ENCODE data around the gene PPM1D.
"Not testable (repeated sequence)": the region's sequence is repeated elsewhere in the genome, so short reads cannot be mapped to it uniquely, and the experiment has no call there.

The PPM1D gene

DNA sequence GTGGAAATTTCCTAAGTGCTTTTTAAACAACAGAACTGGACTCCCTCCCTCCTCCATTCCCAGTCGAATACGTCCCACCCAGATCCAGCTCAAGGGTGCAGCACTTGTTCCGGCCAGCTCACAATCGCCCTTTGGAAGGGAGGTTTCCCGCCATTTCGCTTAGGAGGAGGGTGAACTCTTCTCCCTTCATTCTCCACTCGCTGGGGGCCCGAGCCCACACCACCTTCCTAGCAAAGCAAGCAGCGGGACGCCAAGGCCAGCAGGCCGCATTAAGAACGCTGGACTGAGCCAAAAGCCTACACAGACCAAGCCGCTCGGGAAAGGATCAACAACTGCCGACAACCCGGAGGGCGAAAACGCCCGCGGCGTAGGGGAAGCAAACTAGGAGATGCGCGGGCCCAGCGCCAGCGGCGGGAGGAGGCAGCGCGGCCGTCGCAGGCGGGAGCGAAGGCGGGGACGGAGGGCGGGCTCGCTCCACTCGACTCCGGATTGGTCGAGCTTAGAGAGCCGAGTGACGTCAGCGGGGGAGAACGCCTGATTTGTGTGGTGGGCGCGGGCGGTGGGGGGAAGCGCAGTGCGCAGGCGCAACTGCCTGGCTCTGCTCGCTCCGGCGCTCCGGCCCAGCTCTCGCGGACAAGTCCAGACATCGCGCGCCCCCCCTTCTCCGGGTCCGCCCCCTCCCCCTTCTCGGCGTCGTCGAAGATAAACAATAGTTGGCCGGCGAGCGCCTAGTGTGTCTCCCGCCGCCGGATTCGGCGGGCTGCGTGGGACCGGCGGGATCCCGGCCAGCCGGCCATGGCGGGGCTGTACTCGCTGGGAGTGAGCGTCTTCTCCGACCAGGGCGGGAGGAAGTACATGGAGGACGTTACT lies at the start of gene PPM1D:
PPM1D (plus strand) TSS at position 574 of the 870 bp plus-strand sequence; CDS start at position 796, 222 bp downstream.
- in situ Hi-C loops (cut with MboI; ENCODE audit: low sequenced_read_pairs): no loop called here

- in situ Hi-C loops (cut with MboI; ENCODE audit: low sequenced_read_pairs): not testable (repeated sequence)
Observed at GRCh38 chr17:60552255-60552654, 47.7 kb upstream of the PPM1D start.

- in situ Hi-C loops (cut with MboI; ENCODE audit: low sequenced_read_pairs): no loop called here
Observed at GRCh38 chr17:60554377-60554788, 45.6 kb upstream of the PPM1D start.

GRCh38 chr17:60555786-60556185 lies 44.2 kb upstream of the PPM1D start:
- in situ Hi-C loops (cut with MboI; ENCODE audit: low sequenced_read_pairs): no loop called here

- in situ Hi-C loops (cut with MboI; ENCODE audit: low sequenced_read_pairs): no loop called here
Observed at GRCh38 chr17:60557805-60558204, 42.2 kb upstream of the PPM1D start.

GRCh38 chr17:60559659-60559994 lies 40.4 kb upstream of the PPM1D start:
- in situ Hi-C loops (cut with MboI; ENCODE audit: low sequenced_read_pairs): no loop called here

DNA sequence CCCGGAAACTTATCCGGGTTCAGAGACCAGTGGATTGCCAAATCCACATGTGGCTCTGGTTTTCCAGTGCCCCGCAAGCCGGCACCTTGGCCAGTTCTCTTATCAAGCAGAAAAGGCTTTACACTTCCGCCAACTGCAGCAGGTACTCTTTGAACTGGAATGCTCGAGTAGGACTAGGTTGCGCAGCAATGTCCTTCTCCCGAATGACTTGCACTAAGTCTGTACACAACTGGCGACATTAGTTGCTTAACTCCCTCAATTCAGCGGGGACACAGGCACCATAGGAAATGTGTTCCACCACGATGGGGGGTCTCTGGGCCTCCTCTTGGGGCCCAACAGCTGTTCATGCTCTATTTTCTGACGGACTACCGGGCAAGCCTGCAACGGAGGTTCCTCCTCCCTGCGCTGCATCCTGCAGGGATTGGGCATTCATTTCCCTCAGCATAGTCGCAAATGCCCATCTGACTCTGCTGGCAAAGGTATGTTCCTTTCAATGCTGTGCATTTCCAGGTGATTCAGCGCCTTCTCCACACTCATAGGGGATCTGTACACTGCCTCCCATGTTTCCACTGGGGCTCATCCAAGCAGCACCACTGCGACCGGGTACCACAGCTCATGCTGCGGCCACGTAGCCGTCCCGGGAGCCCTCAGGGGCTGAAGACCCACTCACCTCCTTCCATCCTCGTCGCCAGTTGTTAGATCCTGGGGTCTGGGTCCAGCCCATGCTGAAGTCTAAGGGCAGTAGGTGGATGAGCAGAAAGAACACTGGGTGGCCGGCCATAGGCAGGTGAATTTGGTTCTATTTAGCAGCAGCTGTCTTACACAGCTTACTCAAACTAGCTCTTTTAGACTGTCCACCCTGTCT lies 39.8 kb upstream of the PPM1D start:
- in situ Hi-C loops (cut with MboI; ENCODE audit: low sequenced_read_pairs): no loop called here

DNA sequence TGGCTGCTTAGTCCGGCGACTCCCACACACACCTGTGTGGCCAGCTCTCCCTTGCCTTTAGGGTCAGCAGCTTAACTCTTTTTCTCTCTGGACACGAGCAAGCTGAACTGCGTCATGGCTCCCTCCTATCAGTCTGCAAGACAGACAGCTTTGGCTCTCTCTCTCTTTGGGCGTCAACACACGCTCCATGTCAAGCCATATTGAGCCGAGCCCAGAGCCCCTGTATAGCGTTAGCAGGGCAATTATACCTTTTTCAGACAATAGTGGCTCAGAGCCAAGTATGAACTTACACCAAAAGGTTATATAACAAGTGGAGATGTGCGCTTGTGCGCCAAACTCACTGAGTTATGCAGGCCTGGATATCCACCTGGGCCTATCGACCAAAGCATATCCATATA lies 39.1 kb upstream of the PPM1D start:
- in situ Hi-C loops (cut with MboI; ENCODE audit: low sequenced_read_pairs): no loop called here

DNA sequence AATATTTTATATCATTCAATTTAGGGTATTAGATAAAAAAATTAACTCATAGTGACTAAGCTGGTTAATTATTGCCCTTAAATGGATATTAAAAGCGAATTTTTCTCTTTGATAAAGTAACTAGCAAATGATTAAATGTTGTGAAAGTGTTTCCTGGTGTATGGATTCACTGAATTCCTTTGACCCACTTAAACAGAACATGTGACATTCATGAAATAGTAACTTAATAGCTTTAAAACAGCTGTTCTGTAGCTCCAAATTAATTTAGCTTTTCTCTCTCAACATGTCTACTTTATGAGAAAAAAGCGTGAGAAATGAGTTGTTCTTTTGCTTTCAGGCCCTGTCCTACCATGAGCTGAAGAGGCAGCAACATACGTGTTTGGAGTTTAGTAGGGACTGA lies 37.6 kb upstream of the PPM1D start:
- in situ Hi-C loops (cut with MboI; ENCODE audit: low sequenced_read_pairs): no loop called here

GRCh38 chr17:60563743-60564142 lies 36.2 kb upstream of the PPM1D start:
- in situ Hi-C loops (cut with MboI; ENCODE audit: low sequenced_read_pairs): no loop called here

DNA sequence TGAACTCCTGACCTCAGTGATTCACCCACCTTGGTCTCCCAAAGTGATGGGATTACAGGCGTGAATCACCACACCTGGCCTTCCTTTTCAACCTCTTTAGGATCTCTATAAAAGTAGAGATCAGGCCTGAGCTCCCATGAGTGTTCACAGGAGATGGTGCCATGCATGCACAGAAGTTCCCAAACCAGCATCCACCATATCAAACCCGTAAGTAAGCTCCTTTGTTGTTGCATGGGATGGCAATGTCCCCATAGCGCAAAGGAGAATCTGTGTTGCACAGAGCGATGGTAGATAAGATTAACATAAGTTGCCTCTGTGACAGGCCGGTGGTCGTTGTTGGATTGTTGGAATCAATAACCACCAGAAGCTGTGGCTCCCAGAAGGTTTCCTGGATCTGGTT lies 34.8 kb upstream of the PPM1D start:
- in situ Hi-C loops (cut with MboI; ENCODE audit: low sequenced_read_pairs): no loop called here

DNA sequence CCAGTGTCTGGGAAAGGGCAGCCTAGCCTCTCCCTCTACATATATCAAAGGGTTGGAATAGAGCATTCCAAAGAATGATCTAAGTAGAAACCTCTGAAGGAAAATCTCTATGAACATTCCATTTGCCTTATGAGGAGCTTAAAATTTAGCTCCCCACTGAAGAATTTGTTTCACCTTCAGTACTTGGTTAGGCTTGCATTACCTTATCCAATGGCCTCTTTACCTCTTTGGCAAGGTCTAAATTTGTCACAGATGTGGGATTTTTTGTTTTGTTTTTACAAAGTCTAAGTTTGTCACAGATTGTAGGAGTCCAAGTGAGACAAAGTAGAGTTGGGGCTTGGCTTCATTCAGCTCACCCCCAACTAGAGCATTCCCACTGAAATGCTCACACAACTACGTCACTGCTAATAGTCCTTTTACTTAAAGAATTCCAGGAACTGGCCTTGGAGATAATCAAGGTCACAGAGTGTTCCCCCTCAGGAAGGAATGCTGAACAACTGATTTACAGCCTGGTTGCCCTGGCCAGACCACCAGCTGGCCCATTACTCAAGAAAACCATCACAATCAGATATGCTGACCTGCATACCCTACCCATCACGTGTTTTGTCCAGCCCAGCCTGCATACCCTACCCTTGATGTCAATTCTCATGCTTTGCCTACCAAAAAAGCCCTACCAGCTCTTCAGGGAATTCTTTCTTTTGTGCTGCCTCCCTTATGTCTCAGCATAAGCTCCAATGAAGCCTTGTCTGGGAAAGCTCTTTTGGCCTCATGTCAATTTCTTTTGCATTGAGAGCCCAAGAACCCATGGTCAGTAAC lies 26.5 kb upstream of the PPM1D start:
- in situ Hi-C loops (cut with MboI; ENCODE audit: low sequenced_read_pairs): no loop called here

DNA sequence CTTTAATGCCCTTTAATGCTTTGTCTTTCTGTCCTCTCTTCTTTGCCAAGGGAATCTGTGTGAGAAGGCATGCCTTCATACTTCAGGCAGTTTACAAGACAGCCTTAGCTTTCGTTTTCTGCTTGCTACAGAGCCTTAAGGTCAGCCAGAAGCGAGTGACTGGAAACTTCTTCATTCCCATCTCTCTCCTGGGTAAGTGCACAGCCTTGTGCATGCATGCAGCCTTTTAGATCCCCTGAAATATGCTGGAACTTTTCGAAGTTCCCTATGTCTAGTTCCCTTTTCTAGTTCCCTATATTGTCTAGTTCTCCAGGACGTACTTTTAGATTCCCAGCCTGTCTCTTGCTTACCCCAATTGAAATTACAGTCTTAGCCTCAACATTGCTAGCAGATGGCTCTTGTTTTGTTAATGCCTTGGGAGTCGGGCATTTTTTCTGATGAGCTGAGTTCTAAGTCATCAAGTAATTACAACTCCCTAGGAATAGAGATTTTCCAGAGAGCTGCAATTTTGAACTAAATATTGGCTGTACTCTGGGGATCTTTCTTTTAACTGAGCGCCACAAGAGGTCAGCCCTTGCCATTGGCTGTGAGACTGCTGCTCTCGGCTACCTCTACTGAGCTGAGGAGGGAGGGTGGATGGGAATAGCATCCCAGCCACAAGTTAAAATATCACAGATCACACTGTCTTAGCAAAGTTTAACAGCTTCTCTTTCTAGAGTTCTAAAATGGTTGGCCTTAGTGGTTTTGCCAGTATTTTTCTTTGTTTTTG lies 22.7 kb upstream of the PPM1D start:
- in situ Hi-C loops (cut with MboI; ENCODE audit: low sequenced_read_pairs): no loop called here

DNA sequence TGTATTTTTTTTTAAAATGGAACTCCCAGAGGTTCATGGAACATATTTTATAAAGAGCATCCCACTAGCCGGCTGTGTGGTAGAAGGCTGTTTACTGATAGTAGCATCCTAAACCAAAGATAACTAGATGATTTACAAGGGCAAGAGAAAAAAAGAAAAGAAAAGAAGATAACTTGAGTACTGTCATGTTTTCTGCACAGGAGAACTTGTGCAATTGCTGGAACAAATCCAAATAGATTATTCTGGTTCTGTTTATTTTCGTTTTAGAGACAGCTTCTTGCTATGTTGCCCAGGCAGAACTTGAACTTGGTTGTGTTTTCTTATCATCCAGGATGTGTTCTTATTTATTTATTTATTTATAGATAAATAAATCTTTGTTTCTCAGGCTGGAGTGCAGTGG lies 20.9 kb upstream of the PPM1D start:
- in situ Hi-C loops (cut with MboI; ENCODE audit: low sequenced_read_pairs): no loop called here

- in situ Hi-C loops (cut with MboI; ENCODE audit: low sequenced_read_pairs): no loop called here
Observed at GRCh38 chr17:60579551-60579950, 20.4 kb upstream of the PPM1D start.

DNA sequence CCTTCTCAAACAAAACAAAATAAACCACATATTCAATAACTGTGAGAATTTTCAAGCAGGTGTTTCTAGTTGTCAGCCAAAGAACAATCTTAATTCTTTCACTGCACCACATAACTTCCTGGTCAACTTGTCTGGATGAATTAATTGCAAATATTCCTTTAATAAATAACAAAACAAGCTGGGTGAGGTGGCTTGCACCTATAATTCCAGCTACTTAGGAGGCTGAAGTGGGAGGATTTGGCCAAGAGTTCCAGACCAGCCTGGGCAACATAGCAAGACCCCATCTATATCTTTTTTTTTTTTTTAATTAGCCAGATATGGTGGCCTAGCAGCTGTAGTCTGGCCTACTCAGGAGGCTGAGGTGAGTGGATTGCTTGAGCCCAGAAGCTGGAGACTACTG lies 17.0 kb upstream of the PPM1D start:
- in situ Hi-C loops (cut with MboI; ENCODE audit: low sequenced_read_pairs): no loop called here

- in situ Hi-C loops (cut with MboI; ENCODE audit: low sequenced_read_pairs): no loop called here
Observed at GRCh38 chr17:60585887-60586286, 14.1 kb upstream of the PPM1D start.

DNA sequence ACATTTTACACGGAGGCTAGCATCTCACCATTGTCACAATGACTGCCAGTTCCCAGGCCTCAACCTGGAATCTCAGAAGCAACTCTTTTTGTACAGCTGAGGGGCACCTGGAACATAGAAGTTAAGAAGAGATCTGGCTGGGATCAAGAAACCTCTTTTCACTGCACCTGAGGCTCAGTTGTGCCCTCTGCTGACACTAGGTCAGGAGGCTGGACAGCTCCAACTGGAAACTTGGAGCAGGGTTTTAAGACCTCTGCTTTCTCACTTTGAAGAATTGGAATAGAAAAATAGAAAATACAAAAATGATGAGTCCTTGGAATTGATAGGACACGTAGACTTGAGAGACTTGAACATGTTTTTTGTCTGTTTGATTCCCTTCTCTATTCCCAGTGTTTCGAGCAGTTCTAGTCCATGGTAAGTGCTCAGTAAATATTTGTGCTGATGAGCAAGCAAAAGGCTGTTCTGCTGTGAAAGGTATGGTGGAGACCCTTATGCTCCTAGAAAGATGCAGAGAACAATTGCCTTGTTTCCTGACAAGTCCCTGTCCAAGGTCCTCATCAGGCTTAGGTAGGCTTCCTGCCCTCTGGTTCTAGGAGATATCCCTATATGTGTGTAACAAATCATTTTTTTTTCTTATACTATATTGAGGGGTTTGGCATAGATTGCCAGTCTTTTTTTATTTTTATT lies 13.6 kb upstream of the PPM1D start:
- in situ Hi-C loops (cut with MboI; ENCODE audit: low sequenced_read_pairs): no loop called here

DNA sequence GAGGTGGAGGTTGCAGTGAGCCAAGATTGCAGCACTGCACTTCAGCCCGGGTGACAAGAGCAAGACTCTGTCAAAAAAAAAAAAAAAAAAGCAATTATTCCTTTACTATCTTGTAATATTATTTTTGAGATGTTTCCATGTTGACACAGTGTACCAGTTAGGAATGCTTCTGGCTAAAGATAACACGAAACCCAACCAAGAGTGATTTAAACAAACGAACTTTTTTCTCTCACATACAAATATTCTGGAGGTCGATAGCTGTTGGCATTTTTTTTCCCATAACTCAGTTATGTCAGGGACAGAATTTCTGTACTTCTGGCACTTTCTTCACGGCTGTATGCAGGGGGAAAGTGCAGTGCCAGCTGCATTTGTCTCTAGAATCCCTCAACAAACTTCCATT lies 9.9 kb upstream of the PPM1D start:
- in situ Hi-C loops (cut with MboI; ENCODE audit: low sequenced_read_pairs): no loop called here

- in situ Hi-C loops (cut with MboI; ENCODE audit: low sequenced_read_pairs): no loop called here
Observed at GRCh38 chr17:60592750-60593149, 7.2 kb upstream of the PPM1D start.
